ENCODE measurements around the gene SLC5A3.

DNA sequence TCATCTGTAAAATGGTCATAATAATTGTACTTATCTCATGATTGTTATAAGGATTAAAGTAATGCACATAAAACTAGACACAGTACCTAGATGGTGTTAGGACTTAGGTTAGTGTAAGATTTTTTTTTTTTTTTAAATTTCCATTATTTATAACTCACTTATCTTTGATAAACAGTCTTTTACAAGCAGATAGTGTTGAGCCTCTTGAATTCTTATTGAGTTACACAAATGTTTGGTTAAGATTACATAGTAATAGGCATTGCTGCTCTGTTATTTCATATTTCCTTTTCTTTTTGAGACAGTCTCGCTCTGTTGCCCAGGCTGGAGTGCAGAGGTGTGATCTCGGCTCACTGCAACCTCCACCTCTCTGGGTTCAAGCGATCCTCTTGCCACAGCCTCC, 15.4 kb downstream of the SLC5A3 start:
- TF ChIP-seq, protein P1, sequence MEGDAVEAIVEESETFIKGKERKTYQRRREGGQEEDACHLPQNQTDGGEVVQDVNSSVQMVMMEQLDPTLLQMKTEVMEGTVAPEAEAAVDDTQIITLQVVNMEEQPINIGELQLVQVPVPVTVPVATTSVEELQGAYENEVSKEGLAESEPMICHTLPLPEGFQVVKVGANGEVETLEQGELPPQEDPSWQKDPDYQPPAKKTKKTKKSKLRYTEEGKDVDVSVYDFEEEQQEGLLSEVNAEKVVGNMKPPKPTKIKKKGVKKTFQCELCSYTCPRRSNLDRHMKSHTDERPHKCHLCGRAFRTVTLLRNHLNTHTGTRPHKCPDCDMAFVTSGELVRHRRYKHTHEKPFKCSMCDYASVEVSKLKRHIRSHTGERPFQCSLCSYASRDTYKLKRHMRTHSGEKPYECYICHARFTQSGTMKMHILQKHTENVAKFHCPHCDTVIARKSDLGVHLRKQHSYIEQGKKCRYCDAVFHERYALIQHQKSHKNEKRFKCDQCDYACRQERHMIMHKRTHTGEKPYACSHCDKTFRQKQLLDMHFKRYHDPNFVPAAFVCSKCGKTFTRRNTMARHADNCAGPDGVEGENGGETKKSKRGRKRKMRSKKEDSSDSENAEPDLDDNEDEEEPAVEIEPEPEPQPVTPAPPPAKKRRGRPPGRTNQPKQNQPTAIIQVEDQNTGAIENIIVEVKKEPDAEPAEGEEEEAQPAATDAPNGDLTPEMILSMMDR (conservative IDR thresholded peaks at IDR 0.05; ENCODE audit: low read length) = no peak
- TF ChIP-seq EZH2phosphoT487 (IDR thresholded peaks at IDR 0.05; ENCODE audit: borderline replicate concordance, low read depth, low read length) = no peak

Data from OCI-LY7 (cell line).